ENCODE measurements around the gene ADAR.

DNA sequence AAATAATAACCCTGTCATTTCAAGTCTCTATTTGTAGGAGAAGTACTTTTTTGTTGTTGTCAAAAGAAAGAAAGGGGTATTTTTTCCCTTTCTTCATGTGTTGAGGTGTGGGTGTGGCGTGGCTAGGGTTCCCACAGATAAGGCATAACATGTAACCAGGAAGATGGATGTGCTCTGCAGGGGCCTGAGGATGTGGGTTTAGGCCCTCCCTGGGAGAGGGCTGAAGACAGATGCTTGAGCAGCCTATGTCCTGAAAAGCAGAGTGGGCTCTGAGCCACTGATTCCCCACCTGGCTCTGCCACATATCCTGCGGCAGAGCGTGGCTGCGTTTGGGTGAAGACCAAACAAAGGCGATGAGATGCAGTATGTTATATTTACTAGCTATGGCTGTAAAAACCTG is 13.9 kb upstream of the ADAR start:
- TF ChIP-seq, protein P1, sequence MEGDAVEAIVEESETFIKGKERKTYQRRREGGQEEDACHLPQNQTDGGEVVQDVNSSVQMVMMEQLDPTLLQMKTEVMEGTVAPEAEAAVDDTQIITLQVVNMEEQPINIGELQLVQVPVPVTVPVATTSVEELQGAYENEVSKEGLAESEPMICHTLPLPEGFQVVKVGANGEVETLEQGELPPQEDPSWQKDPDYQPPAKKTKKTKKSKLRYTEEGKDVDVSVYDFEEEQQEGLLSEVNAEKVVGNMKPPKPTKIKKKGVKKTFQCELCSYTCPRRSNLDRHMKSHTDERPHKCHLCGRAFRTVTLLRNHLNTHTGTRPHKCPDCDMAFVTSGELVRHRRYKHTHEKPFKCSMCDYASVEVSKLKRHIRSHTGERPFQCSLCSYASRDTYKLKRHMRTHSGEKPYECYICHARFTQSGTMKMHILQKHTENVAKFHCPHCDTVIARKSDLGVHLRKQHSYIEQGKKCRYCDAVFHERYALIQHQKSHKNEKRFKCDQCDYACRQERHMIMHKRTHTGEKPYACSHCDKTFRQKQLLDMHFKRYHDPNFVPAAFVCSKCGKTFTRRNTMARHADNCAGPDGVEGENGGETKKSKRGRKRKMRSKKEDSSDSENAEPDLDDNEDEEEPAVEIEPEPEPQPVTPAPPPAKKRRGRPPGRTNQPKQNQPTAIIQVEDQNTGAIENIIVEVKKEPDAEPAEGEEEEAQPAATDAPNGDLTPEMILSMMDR (IDR thresholded peaks at IDR 0.05 in 8 of 11, conservative IDR thresholded peaks at IDR 0.05 in 3 of 11), result no peak
- no peak for TF ChIP-seq POLR2A (IDR thresholded peaks at IDR 0.05)
- no peak for TF ChIP-seq POLR2AphosphoS5 (IDR thresholded peaks at IDR 0.05)

Measured in spleen (tissue), 7 donors.